NB4 (cell line): ENCODE results near the gene SLK.

ENCODE experiments used
- CTCF ChIP-seq: IDR thresholded peaks from one replicate; pipeline ENCODE4 v1.5.1; 2012; ENCODE audit warnings: low read depth, low read length
- MAX ChIP-seq: IDR thresholded peaks from 2 replicates; pipeline ENCODE4 v1.6.1; 2011; ENCODE audit warnings: low read depth, low read length
- MYC ChIP-seq: IDR thresholded peaks from 2 replicates; pipeline ENCODE4 v1.6.1; 2011; ENCODE audit warnings: low read depth, low read length
- POLR2A ChIP-seq: IDR thresholded peaks from 2 replicates; pipeline ENCODE4 v1.6.1; 2011; ENCODE audit warnings: mild to moderate bottlenecking; ENCODE audit not compliant: insufficient read length; ENCODE audit errors: extremely low read depth

GRCh38 chr10:104076743-104077160 is 109.8 kb downstream of the SLK start:
- TF ChIP-seq CTCF = no peak
- TF ChIP-seq POLR2A = no peak
- TF ChIP-seq MAX = no peak
- TF ChIP-seq MYC = no peak
